ENCODE measurements around the gene LVRN. TPM values are rescaled to one million over a fixed set of nuclear protein-coding genes. Genes with fewer than 3 reads are reported as not detected.
A peak's percentile ranks its signal among the peaks of the same experiment; 100 is the strongest.

LVRN gene
- total and polyA plus RNA-seq, 2 of the 4 experiments (the other 2 are of a cell fraction), result 0.10 to 0.18 TPM

DNA sequence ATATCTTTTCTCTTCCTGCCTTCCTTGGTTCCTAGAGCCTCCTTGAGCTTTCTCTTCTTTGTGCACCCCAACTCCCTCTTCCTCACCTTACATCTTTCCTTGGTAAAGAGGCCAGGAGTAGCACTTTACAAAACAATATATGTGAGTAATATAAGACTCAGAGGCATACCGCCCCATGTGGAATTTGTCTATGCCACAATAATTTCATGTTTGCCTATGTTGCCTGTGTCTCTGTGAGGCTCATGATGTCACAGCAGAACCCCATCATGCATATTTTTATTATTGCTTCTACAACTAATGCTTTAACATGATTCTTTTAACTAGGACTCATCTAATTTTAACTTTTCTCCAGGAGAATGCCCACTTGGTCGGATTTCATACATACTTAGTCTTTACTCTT is 15.0 kb upstream of the LVRN start:
- TF ChIP-seq FOS (IDR thresholded peaks at IDR 0.05; ENCODE audit: low read depth, low read length), result no peak
- peak; percentile 29; the same call in 1 of the 2 replicates for TF ChIP-seq MAFK (IDR thresholded peaks at IDR 0.05; ENCODE audit: low read depth, low read length)
- 0 out of 2 replicates have a peak, but pooled peaks have one; percentile 0 for TF ChIP-seq CEBPB (IDR thresholded peaks at IDR 0.05; ENCODE audit: low read depth, low read length)
- peaks cover 9% of the 10 kb centered on the region for H3K4me1 ChIP-seq (ENCODE audit: control insufficient read depth, insufficient read depth, low read length)
- H4K8ac ChIP-seq (ENCODE audit: low read depth in 2 of 2, low read length in 2 of 2), result peak overlapping the region in 1 of 2 experiments; percentile 27; a peak in 1 of 4 replicates
- dilution Hi-C loops (cut with HindIII; ENCODE audit: low sequenced_read_pairs, unreplicated experiment), result no loop called here
- H3K23ac ChIP-seq (ENCODE audit: low read depth, low read length), result no peak overlapping the region
- peak; percentile 44 for ATAC-seq (ENCODE audit: low read depth)
- no peaks in the 10 kb centered on the region for H4K20me1 ChIP-seq (ENCODE audit: insufficient read depth, low read length)
- peak overlapping the region; percentile 74 for H2BK15ac ChIP-seq (ENCODE audit: low read depth, low read length)
- H3K4me2 ChIP-seq (ENCODE audit: low read depth, low read length), result no peak overlapping the region
- H2AK9ac ChIP-seq (replicated peaks; ENCODE audit: low read depth, low read length, poor library complexity), result no peak overlapping the region
- no peak overlapping the region; the same call in 1 of the 2 replicates for H4K5ac ChIP-seq (ENCODE audit: low read depth, low read length)
- H3K27me3 ChIP-seq (ENCODE audit: control insufficient read depth, insufficient read depth, low read length), result no peaks in the 10 kb centered on the region
- H3K9me1 ChIP-seq (ENCODE audit: insufficient read depth, low read length), result peaks cover 6% of the 10 kb centered on the region
- H2BK120ac ChIP-seq (ENCODE audit: low read depth, low read length), result peak overlapping the region; percentile 44; the same call in 1 of the 2 replicates
- no TSS peak for BruUV-seq (replicated peaks)
- intact Hi-C loops (cut with micrococcal nuclease), result no loop called here
- peak overlapping the region; percentile 36 for H3K4ac ChIP-seq (ENCODE audit: low read depth, low read length)
- H2AK5ac ChIP-seq (ENCODE audit: low read depth, low read length), result peak overlapping the region; percentile 76; the same call in 1 of the 2 replicates
- peak; percentile 76 for DNase-seq
- no peaks in the 10 kb centered on the region for H3K36me3 ChIP-seq (ENCODE audit: control insufficient read depth, insufficient read depth, low read length)
- no peaks in the 10 kb centered on the region for H3K9me3 ChIP-seq (ENCODE audit: control insufficient read depth, insufficient read depth, low read length)
- no CpG with 5 or more reads among the region's 2 CpGs for whole genome bisulfite sequencing, 2 experiments (ENCODE audit: extremely low coverage in 2 of 2, insufficient read length in 1 of 2)
- peak overlapping the region; percentile 53 for H2BK5ac ChIP-seq (ENCODE audit: low read depth, low read length, poor library complexity, severe bottlenecking)
- in situ Hi-C loops (cut with MboI; ENCODE audit: low sequenced_read_pairs), result no loop called here
- no peak overlapping the region for H3K27ac ChIP-seq (ENCODE audit: insufficient read depth, low read length)
- peak overlapping the region; percentile 71; the same call in 1 of the 2 replicates for H3K14ac ChIP-seq (replicated peaks; ENCODE audit: low read depth, low read length)
- peak overlapping the region; percentile 45; the same call in 1 of the 2 replicates for H4K91ac ChIP-seq (ENCODE audit: insufficient read depth, low read depth, low read length)
- H2BK20ac ChIP-seq (ENCODE audit: low read depth, low read length), result peak overlapping the region; percentile 74
- H3K18ac ChIP-seq (ENCODE audit: low read depth, low read length), result no peak overlapping the region; the same call in 1 of the 2 replicates
- no peak overlapping the region for H3K4me3 ChIP-seq (ENCODE audit: insufficient read depth, low read depth, low read length)
- H3K9ac ChIP-seq (ENCODE audit: low read depth, low read length), result no peak overlapping the region
- H3K56ac ChIP-seq (ENCODE audit: extremely low read depth, insufficient read depth, low read length), result no peak overlapping the region
- CTCF ChIA-PET, result interaction anchor here (0.7 to 1.6 kb wide), 3 partner anchors 13 to 112 kb away, joined by 5 to 6 read pairs (median 5); no protein-coding TSS in a partner anchor
- POLR2A ChIA-PET (ENCODE audit: unreplicated experiment), result no interaction called here
- peak overlapping the region; percentile 60 for H2AFZ ChIP-seq (replicated peaks; ENCODE audit: low read length, poor library complexity)
- no peaks in the 10 kb centered on the region for H3K79me1 ChIP-seq (ENCODE audit: low read depth in 1 of 2, low read length in 2 of 2)
